Panc1 (cell line): ENCODE data around the gene NAGA. TPM values are rescaled to one million over a fixed set of nuclear protein-coding genes. Genes with fewer than 3 reads are reported as not detected.

Experiments
- ATAC-seq: fragments of 200-7000 bp; cut with Tn5 transposase; 2 replicates; pipeline ENCODE4 v1.9.1; 2020; ENCODE audit warnings: mild to moderate bottlenecking, moderate library complexity
- BruUV-seq: library from RNA; stranded (reverse); fragments of 400-500 nt; replicated peaks from 2 replicates; lab custom pipeline; 2021; lab: Mats Ljungman, UMichigan
- CTCF ChIA-PET: fragments of 300-600 bp; sonication (Branson Sonifier 250); formaldehyde crosslinking; loops from one replicate; lab custom pipeline; 2022; ENCODE audit warnings: antibody characterized with exemption; lab: Charles Lee
- POLR2A ChIA-PET: fragments of 300-600 bp; sonication (Branson Sonifier 250); formaldehyde crosslinking; loops from one replicate; lab custom pipeline; 2022; ENCODE audit warnings: antibody characterized with exemption; lab: Charles Lee
- DNase-seq: peaks from one replicate; pipeline ENCODE4 v3.0.0-alpha.2; 2010; ENCODE audit warnings: low read depth, low spot score
- H3K27ac ChIP-seq: 2 replicates; pipeline ENCODE4 v1.5.1; 2011; ENCODE audit warnings: mild to moderate bottlenecking, low read length, inconsistent platforms
- H3K27me3 ChIP-seq: fragments of 200-500 bp; sonication (Bioruptor generic); 2 replicates; pipeline ENCODE4 v1.6.0; 2014; ENCODE audit warnings: low read length, inconsistent platforms; ENCODE audit not compliant: control insufficient read depth, insufficient read depth
- H3K36me3 ChIP-seq: fragments of 200-500 bp; sonication (Bioruptor generic); 2 replicates; pipeline ENCODE4 v1.5.1; 2014; ENCODE audit warnings: inconsistent platforms, mild to moderate bottlenecking, low read length, moderate library complexity; ENCODE audit not compliant: control insufficient read depth, insufficient read depth
- H3K4me1 ChIP-seq: 2 replicates; pipeline ENCODE4 v1.5.1; 2011; ENCODE audit warnings: inconsistent platforms, mild to moderate bottlenecking, low read length, moderate library complexity; ENCODE audit not compliant: control insufficient read depth, insufficient read depth
- H3K4me3 ChIP-seq, 2 experiments: 2 replicates each; pipeline ENCODE4 v1.5.1; 2011 to 2012; ENCODE audit warnings: low read depth in 2 of 2, low read length in 2 of 2, mild to moderate bottlenecking in 2 of 2, inconsistent platforms in 1 of 2, moderate library complexity in 1 of 2
- H3K9me3 ChIP-seq: fragments of 200-500 bp; sonication (Bioruptor generic); 2 replicates; pipeline ENCODE4 v1.5.1; 2014; ENCODE audit warnings: low read depth, mild to moderate bottlenecking, inconsistent platforms, low read length, moderate library complexity; ENCODE audit not compliant: control insufficient read depth, insufficient read depth
- CTCF ChIP-seq: fragments of 450-650 bp; IDR thresholded peaks from 2 replicates; pipeline ENCODE4 v1.5.1; 2017; ENCODE audit warnings: mild to moderate bottlenecking
- POLR2AphosphoS5 ChIP-seq: IDR thresholded peaks from 2 replicates; pipeline ENCODE4 v1.6.1; 2012; ENCODE audit warnings: mild to moderate bottlenecking, low read depth, low read length, moderate library complexity
- REST ChIP-seq, 2 experiments: IDR thresholded peaks; 2 replicates each; pipeline ENCODE4 v1.6.1; 2011 to 2012; ENCODE audit warnings: low read depth in 2 of 2, control low read depth in 1 of 2, low read length in 1 of 2, mild to moderate bottlenecking in 1 of 2, moderate library complexity in 1 of 2; ENCODE audit not compliant: insufficient read depth in 1 of 2
- SIN3A ChIP-seq: IDR thresholded peaks from 2 replicates; pipeline ENCODE4 v1.6.1; 2012; ENCODE audit warnings: low read depth, mild to moderate bottlenecking, low read length, moderate library complexity, borderline replicate concordance; ENCODE audit not compliant: insufficient read depth
- TCF7L2 ChIP-seq: IDR thresholded peaks from 2 replicates; pipeline ENCODE4 v1.6.1; 2011; ENCODE audit warnings: mild to moderate bottlenecking, low read depth, low read length, inconsistent platforms
- in situ Hi-C: cut with HindIII; loops from 2 replicates; pipeline ENCODE4 v1.10.0; 2016; ENCODE audit warnings: low sequenced_read_pairs, low pct_unique_long_range_greater_than_20kb
- intact Hi-C: fragments of 100-400 bp; cut with micrococcal nuclease; formaldehyde crosslinking; loops from one replicate; pipeline ENCODE4 v1.10.0; 2022; ENCODE audit not compliant: unreplicated experiment
- total RNA-seq: library from RNA; stranded (reverse); gene quantifications from one replicate; pipeline ENCODE4 v1.2.1, GENCODE V29; 2021; ENCODE audit not compliant: unreplicated experiment

The NAGA gene
- total RNA-seq, 1 experiment from 2014 or later = 24.2 TPM

- Histone ChIP-seq H3K4me1 (no peaks in the 10 kb centered on the region), H3K27ac (no peak overlapping the region), H3K9me3 (no peaks in the 10 kb centered on the region), H3K4me3 (no peak overlapping the region), H3K27me3 (no peaks in the 10 kb centered on the region), H3K36me3 (no peaks in the 10 kb centered on the region; the same call in 1 of the 2 replicates)
- intact Hi-C loops = no loop called here
- in situ Hi-C loops = no loop called here
- ChIA-PET CTCF (no interaction called here), POLR2A (no interaction called here)
- DNase-seq (no peak), ATAC-seq (no peak)
- no peak for TF ChIP-seq CTCF
- no peak for TF ChIP-seq SIN3A
- TF ChIP-seq TCF7L2 = no peak
- BruUV-seq = no TSS peak
Measured at GRCh38 chr22:42021571-42021970, 49.0 kb downstream of the NAGA start.

- in situ Hi-C loops = no loop called here
- H3K27ac ChIP-seq = no peak overlapping the region
- no peaks in the 10 kb centered on the region; the same call in 1 of the 2 replicates for H3K36me3 ChIP-seq
- POLR2A ChIA-PET = interaction anchor here (0.6 kb wide), 1 partner anchor 1421 kb away, joined by 5 read pairs; no protein-coding TSS in a partner anchor
- ATAC-seq (no peak), DNase-seq (no peak)
- intact Hi-C loops = no loop called here
- no peaks in the 10 kb centered on the region for H3K27me3 ChIP-seq
- CTCF ChIA-PET = no interaction called here
- H3K4me1 ChIP-seq = no peaks in the 10 kb centered on the region
- BruUV-seq = no TSS peak
- no peak overlapping the region for H3K4me3 ChIP-seq
- TF ChIP-seq REST (IDR thresholded peaks at IDR 0.05; ENCODE audit: insufficient read depth in 1 of 2, low read depth in 2 of 2, low read length in 1 of 2) = no peak
- no peak for TF ChIP-seq CTCF
- H3K9me3 ChIP-seq = no peaks in the 10 kb centered on the region
Measured at GRCh38 chr22:42018224-42018623, 52.4 kb downstream of the NAGA start.

GRCh38 chr22:42016111-42016510 is 54.5 kb downstream of the NAGA start:
- Histone ChIP-seq H3K27ac (no peak overlapping the region), H3K9me3 (no peaks in the 10 kb centered on the region), H3K4me1 (no peaks in the 10 kb centered on the region), H3K36me3 (no peaks in the 10 kb centered on the region; the same call in 1 of the 2 replicates), H3K27me3 (no peaks in the 10 kb centered on the region), H3K4me3 (no peak overlapping the region)
- POLR2A ChIA-PET = interaction anchor here (0.6 kb wide), 1 partner anchor 68 kb away, joined by 3 read pairs; no protein-coding TSS in a partner anchor
- in situ Hi-C loops = no loop called here
- TF ChIP-seq REST (IDR thresholded peaks at IDR 0.05; ENCODE audit: insufficient read depth in 1 of 2, low read depth in 2 of 2, low read length in 1 of 2) = no peak
- TF ChIP-seq SIN3A = no peak
- no peak for TF ChIP-seq CTCF
- TF ChIP-seq TCF7L2 = no peak
- TF ChIP-seq POLR2AphosphoS5 = no peak
- DNase-seq = no peak
- intact Hi-C loops = no loop called here
- no peak for ATAC-seq
- CTCF ChIA-PET = no interaction called here
- no TSS peak for BruUV-seq
